ACC112 (cell line): ENCODE measurements around the gene HSPA4.
"Not testable (repeated sequence)": the region's sequence is repeated elsewhere in the genome, so short reads cannot be mapped to it uniquely, and the experiment has no call there.

Experiments used
- H2AFZ ChIP-seq: fragments of 200-600 bp; sonication (generic); one replicate; pipeline ENCODE4 v1.6.0; 2017; ENCODE audit warnings: antibody characterized with exemption, low read length; ENCODE audit not compliant: unreplicated experiment
- H3K27ac ChIP-seq: fragments of 200-600 bp; sonication (generic); 2 replicates; pipeline ENCODE4 v1.5.1; 2014; ENCODE audit warnings: low read depth, mild to moderate bottlenecking, antibody characterized with exemption, low read length, moderate library complexity
- H3K27me3 ChIP-seq: fragments of 200-600 bp; sonication (generic); 2 replicates; pipeline ENCODE4 v1.6.1; 2014; ENCODE audit warnings: mild to moderate bottlenecking, antibody characterized with exemption, low read length, moderate library complexity, mixed read lengths; ENCODE audit not compliant: insufficient read depth
- H3K36me3 ChIP-seq: fragments of 200-600 bp; sonication (generic); 2 replicates; pipeline ENCODE4 v1.6.1; 2016; ENCODE audit warnings: mild to moderate bottlenecking, antibody characterized with exemption, low read length, moderate library complexity, mixed read lengths; ENCODE audit not compliant: insufficient read depth
- H3K4me1 ChIP-seq: fragments of 200-600 bp; sonication (generic); one replicate; pipeline ENCODE4 v1.6.1; 2016; ENCODE audit warnings: low read length, mixed read lengths; ENCODE audit not compliant: insufficient read depth, unreplicated experiment, control insufficient read depth
- H3K4me3 ChIP-seq: fragments of 200-600 bp; sonication (generic); 2 replicates; pipeline ENCODE4 v1.5.1; 2014; ENCODE audit warnings: mild to moderate bottlenecking, low read depth, low read length
- H3K79me2 ChIP-seq: fragments of 200-600 bp; sonication (generic); one replicate; pipeline ENCODE4 v1.6.0; 2016; ENCODE audit warnings: low read length; ENCODE audit not compliant: control insufficient read depth, unreplicated experiment, insufficient read depth

The HSPA4 gene

GRCh38 chr5:133066045-133066444 lies 14.2 kb downstream of the HSPA4 start:
- Histone ChIP-seq H2AFZ (no peak overlapping the region), H3K36me3 (peaks cover 38% of the 10 kb centered on the region), H3K27me3 (no peaks in the 10 kb centered on the region), H3K4me1 (no peaks in the 10 kb centered on the region), H3K79me2 (peaks cover 65% of the 10 kb centered on the region), H3K27ac (no peak overlapping the region), H3K4me3 (no peak overlapping the region)

- H3K27ac ChIP-seq = no peak overlapping the region
- H3K4me1 ChIP-seq = peaks cover 5% of the 10 kb centered on the region
- H3K4me3 ChIP-seq = no peak overlapping the region
- H3K36me3 ChIP-seq = peaks cover 49% of the 10 kb centered on the region
- peaks cover 58% of the 10 kb centered on the region for H3K79me2 ChIP-seq
- no peak overlapping the region for H2AFZ ChIP-seq
- no peaks in the 10 kb centered on the region for H3K27me3 ChIP-seq
These were observed 20.2 kb downstream of the HSPA4 start for GRCh38 chr5:133072021-133072420.

- H3K27ac ChIP-seq = no peak overlapping the region
- H3K79me2 ChIP-seq = peaks cover 70% of the 10 kb centered on the region
- no peak overlapping the region for H2AFZ ChIP-seq
- peaks cover 5% of the 10 kb centered on the region for H3K4me1 ChIP-seq
- no peak overlapping the region for H3K4me3 ChIP-seq
- H3K36me3 ChIP-seq = peaks cover 22% of the 10 kb centered on the region
- H3K27me3 ChIP-seq = no peaks in the 10 kb centered on the region
These were observed 24.0 kb downstream of the HSPA4 start for GRCh38 chr5:133075572-133076536.

GRCh38 chr5:133079048-133079447 lies 27.2 kb downstream of the HSPA4 start:
- H3K27me3 ChIP-seq = no peaks in the 10 kb centered on the region
- H2AFZ ChIP-seq = no peak overlapping the region
- no peak overlapping the region for H3K4me3 ChIP-seq
- peaks cover 61% of the 10 kb centered on the region for H3K79me2 ChIP-seq
- no peaks in the 10 kb centered on the region for H3K4me1 ChIP-seq
- 0 out of 2 replicates have a peak overlapping the region, but pooled peaks have one; percentile 7 for H3K27ac ChIP-seq
- peaks cover 9% of the 10 kb centered on the region for H3K36me3 ChIP-seq

- no peak overlapping the region for H3K4me3 ChIP-seq
- peaks cover 65% of the 10 kb centered on the region for H3K79me2 ChIP-seq
- peaks cover 9% of the 10 kb centered on the region for H3K36me3 ChIP-seq
- no peaks in the 10 kb centered on the region for H3K27me3 ChIP-seq
- H3K27ac ChIP-seq = no peak overlapping the region
- no peak overlapping the region for H2AFZ ChIP-seq
- no peaks in the 10 kb centered on the region for H3K4me1 ChIP-seq
These were observed 29.2 kb downstream of the HSPA4 start for GRCh38 chr5:133081036-133081435.

GRCh38 chr5:133081703-133082102 lies 29.9 kb downstream of the HSPA4 start:
- no peak overlapping the region for H3K4me3 ChIP-seq
- no peak overlapping the region for H3K27ac ChIP-seq
- no peaks in the 10 kb centered on the region for H3K27me3 ChIP-seq
- H3K4me1 ChIP-seq = no peaks in the 10 kb centered on the region
- peaks cover 7% of the 10 kb centered on the region for H3K36me3 ChIP-seq
- H2AFZ ChIP-seq = no peak overlapping the region
- peaks cover 63% of the 10 kb centered on the region for H3K79me2 ChIP-seq

GRCh38 chr5:133082128-133082527 lies 30.3 kb downstream of the HSPA4 start:
- Histone ChIP-seq H3K79me2 (peaks cover 62% of the 10 kb centered on the region), H3K27ac (no peak overlapping the region), H3K36me3 (peaks cover 9% of the 10 kb centered on the region; the same call in 1 of the 2 replicates), H3K4me1 (no peaks in the 10 kb centered on the region), H2AFZ (no peak overlapping the region), H3K4me3 (no peak overlapping the region), H3K27me3 (no peaks in the 10 kb centered on the region)

GRCh38 chr5:133083901-133084300 lies 32.1 kb downstream of the HSPA4 start:
- H2AFZ ChIP-seq = no peak overlapping the region
- no peak overlapping the region for H3K4me3 ChIP-seq
- H3K27me3 ChIP-seq = no peaks in the 10 kb centered on the region
- H3K4me1 ChIP-seq = no peaks in the 10 kb centered on the region
- no peak overlapping the region for H3K27ac ChIP-seq
- H3K79me2 ChIP-seq = peaks cover 56% of the 10 kb centered on the region
- peaks cover 22% of the 10 kb centered on the region for H3K36me3 ChIP-seq

GRCh38 chr5:133085171-133085570 lies 33.4 kb downstream of the HSPA4 start:
- not testable (repeated sequence) for H3K27me3 ChIP-seq, H2AFZ ChIP-seq, H3K4me3 ChIP-seq, H3K27ac ChIP-seq, H3K4me1 ChIP-seq
- Histone ChIP-seq H3K79me2 (peaks cover 43% of the 10 kb centered on the region), H3K36me3 (peaks cover 33% of the 10 kb centered on the region)

- no peak overlapping the region for H3K4me3 ChIP-seq
- no peak overlapping the region for H2AFZ ChIP-seq
- no peak overlapping the region for H3K27ac ChIP-seq
- no peaks in the 10 kb centered on the region for H3K4me1 ChIP-seq
- peaks cover 38% of the 10 kb centered on the region for H3K36me3 ChIP-seq
- no peaks in the 10 kb centered on the region for H3K27me3 ChIP-seq
- H3K79me2 ChIP-seq = peaks cover 34% of the 10 kb centered on the region
These were observed 34.6 kb downstream of the HSPA4 start for GRCh38 chr5:133086366-133086875.

GRCh38 chr5:133088064-133088463 lies 36.3 kb downstream of the HSPA4 start:
- Histone ChIP-seq H2AFZ (no peak overlapping the region), H3K27ac (no peak overlapping the region), H3K27me3 (no peaks in the 10 kb centered on the region), H3K4me1 (no peaks in the 10 kb centered on the region), H3K4me3 (no peak overlapping the region), H3K79me2 (peaks cover 26% of the 10 kb centered on the region), H3K36me3 (peaks cover 44% of the 10 kb centered on the region)
